ENCODE results near the gene SCNN1B.

SCNN1B gene

GRCh38 chr16:23321206-23321875 is 19.2 kb downstream of the SCNN1B start:
- no peak for DNase-seq (ENCODE audit: low spot score)

GRCh38 chr16:23323224-23324030 is 21.3 kb downstream of the SCNN1B start:
- DNase-seq (ENCODE audit: low spot score), result no peak

DNA sequence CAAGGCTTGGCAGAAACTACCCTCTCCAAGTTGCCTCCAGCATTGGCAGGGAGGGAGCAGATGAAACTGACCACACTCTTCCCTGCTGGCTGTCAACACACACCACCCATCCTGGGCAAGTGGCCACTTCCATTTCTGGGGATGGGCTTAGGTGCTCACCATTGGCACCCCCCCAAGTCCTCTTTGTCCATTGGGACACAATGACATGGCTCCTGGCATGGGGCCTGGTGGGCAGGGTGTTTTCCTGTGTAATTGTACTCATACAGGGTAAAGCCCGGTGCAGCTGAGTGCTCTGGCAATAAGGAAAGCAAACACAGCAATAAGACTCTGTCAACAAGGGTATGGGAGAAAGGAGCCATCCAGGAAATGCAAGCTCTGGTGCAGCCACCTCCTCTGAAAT is 22.6 kb downstream of the SCNN1B start:
- no peak for DNase-seq (ENCODE audit: low spot score)

GRCh38 chr16:23327836-23328235 is 25.7 kb downstream of the SCNN1B start:
- DNase-seq (ENCODE audit: low spot score), result no peak

- no peak for DNase-seq (ENCODE audit: low spot score)
Observed at GRCh38 chr16:23330161-23330560, 28.1 kb downstream of the SCNN1B start.

DNA sequence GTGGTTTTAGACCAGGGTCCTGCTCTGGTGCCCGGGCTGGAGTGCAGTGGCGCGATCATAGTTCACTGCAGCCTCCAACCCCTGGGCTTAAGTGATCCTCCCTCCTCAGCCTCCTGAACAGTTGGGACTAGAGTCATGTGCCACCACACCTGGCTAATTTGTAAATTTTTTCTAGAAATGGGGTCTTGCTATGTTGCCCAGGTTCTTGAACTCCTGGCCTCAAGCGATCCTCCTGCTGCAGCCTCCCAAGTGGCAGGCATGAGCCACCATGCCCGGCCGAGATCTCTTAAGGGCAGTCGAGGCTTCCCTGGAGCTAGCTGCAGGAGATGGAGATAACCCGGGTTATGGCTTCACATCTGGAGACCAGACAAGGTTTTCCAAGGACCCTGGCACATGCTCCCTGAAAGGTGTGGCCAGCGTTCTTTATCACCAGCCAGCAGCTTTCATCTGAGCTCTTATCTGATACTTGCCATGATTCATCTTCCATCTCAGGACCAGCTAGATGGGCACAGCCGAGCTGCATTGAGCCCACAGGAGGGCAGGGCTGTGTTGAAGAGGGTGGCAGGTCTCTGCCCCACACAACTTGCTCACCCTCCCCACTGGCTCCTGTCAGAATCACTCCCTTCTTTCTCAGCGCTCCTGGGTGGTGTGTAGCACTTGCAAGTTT is 28.6 kb downstream of the SCNN1B start:
- no peak for DNase-seq (ENCODE audit: low spot score)

DNA sequence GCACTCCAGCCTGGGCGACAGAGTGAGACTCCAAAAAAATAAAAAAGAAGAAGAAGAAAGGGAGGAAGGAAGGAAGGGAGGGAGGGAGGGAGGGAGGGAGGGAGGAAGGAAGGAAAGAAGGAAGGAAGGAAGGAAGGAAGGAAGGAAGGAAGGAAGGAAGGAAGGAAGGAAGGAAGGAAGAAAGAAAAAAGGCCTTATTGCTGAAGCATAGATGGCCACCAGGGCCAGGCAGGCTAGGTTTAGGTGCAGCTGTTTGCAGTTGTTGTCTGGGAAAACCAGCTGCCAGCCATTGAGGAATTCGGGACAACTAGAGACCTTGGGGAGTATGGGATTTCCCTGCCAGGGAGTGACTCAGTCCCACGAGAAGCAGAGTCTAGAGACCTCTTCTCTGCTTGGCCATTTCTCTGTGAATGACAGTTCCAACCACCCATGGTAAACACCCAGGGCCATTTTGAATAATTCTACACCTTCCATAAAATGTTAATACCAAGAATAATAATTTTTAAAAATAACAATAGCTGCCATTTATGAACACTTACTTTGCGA is 31.0 kb downstream of the SCNN1B start:
- DNase-seq (ENCODE audit: low spot score), result no peak

GRCh38 chr16:23333831-23334456 is 31.8 kb downstream of the SCNN1B start:
- no peak for DNase-seq (ENCODE audit: low spot score)

DNA sequence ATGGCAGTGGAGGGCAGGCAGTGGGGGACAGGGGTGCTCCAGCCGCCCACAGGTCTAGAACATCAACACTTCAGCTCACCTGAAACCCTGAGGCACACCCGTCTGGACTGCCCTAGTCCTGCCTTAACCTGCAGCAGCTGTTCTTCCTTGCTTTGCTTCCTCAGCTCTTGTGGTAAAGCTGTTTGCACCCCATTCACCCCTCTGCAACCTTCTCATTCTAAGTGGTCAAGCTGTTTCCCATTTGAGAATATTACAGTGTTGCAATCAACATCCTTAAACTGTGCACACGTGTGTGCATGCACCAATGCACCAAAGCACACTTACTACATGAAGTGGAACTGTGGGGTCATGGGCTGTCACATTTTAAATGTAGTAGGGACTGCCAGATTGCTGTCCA is 32.4 kb downstream of the SCNN1B start:
- no peak for DNase-seq (ENCODE audit: low spot score)

DNA sequence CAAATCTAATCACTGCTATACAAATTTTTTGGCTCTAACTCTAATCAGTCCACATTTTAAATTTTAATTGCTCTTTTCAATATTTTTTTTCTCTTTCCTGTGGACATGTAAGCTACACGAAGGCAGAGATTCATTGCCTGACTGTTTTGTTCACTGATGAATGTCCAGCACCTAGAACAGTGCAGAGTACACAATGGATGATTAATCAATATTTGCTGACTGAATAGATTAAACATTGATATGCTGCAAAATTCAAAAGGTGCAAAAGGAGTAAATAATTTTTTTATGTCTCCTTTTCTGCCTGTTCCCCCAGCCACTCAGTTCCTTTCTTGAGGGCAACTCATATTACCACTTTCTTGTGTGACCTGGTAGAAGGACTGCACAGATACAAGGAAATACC is 32.8 kb downstream of the SCNN1B start:
- no peak for DNase-seq (ENCODE audit: low spot score)

- DNase-seq (ENCODE audit: low spot score), result no peak
Observed at GRCh38 chr16:23337836-23338550, 35.9 kb downstream of the SCNN1B start.

DNA sequence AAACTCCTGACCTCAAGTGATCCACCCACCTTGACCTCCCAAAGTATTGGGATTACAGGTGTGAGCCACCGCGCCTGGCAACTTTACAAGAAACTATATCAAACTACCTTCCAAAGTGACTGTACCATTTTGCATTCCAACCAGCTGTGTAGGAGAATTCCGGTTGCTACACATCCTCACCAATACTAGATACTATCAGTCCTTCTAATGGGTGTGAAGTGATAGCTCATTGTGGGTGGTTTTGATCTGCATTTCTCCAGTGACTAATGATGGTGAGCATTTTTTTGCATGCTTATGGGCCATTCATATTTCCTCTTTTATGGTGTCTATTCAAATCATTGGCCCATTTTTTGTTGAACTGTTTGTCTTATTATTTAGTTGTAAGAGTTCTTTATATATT is 37.7 kb downstream of the SCNN1B start:
- no peak for DNase-seq (ENCODE audit: low spot score)

GRCh38 chr16:23342083-23342640 is 40.1 kb downstream of the SCNN1B start:
- no peak for DNase-seq (ENCODE audit: low spot score)

- DNase-seq (ENCODE audit: low spot score), result no peak
Observed at GRCh38 chr16:23343643-23344612, 41.8 kb downstream of the SCNN1B start.

GRCh38 chr16:23345237-23345636 is 43.1 kb downstream of the SCNN1B start:
- no peak for DNase-seq (ENCODE audit: low spot score)

- DNase-seq (ENCODE audit: low spot score), result no peak
Observed at GRCh38 chr16:23348579-23349469, 46.7 kb downstream of the SCNN1B start.

DNA sequence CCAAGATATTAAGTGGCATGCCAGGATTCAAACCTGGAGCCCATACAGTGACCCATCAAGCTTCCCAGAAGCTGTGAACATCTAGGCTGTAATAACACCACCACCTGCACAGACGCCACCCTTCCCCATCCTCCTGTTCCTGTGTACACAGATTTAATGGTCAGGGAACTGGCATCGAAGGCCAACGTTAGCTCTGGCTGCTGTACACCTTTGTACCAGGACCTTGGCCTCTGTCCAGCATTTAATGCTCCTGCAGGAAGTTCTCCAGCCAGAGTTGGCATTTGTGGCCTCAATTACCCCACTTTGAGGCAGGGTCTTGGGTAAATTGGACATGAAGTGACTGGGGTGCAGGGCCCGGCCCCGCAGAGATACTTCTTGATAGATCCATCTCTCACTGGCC is 49.3 kb downstream of the SCNN1B start:
- DNase-seq (ENCODE audit: low spot score), result no peak

DNA sequence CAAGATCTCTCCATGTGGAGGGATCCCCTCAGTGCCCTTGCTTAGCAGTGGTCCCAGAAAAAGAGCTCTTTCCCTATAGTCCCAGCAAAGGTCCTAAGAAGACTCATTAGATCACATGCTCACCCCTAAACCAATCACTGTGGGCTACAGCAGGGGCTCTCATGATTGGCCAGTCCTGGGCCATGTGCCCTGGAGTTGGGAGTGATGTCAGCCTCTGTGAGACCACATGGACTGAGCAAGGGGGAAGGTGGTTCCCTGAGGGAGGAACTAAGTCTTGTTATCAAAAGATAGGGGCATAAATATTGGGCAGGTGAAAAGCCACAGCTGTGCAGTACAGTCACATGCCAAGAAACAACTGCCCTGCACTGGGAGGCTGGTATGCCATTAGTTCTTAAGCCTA is 51.3 kb downstream of the SCNN1B start:
- DNase-seq (ENCODE audit: low spot score), result no peak

DNA sequence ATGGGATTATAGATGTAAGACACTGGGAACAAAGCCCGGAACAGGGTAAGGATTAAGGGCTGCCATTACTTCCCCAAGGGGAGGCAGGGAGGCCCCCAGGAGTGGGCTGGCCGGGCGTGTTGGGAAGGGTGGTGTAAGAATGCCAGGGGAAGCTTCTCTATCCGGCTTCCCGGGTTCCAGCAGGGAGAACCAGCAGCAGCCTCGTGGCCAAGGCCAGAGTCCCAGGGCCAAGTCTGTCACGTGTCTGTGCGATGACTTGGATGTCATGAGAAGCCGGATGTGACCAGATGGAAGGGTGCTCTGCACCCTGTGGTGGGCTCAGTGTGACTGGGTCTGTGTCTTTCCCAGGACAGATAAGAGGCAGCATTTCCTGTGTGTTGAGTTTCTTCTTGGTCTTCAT is 52.1 kb downstream of the SCNN1B start:
- no peak for DNase-seq (ENCODE audit: low spot score)
